Sigmoid colon (tissue), 7 donors: Measurements from ENCODE around the gene HMX1. TPM values are rescaled to one million over a fixed set of nuclear protein-coding genes. Genes with fewer than 3 reads are reported as not detected.

Experiments
- DNase-seq: peaks from one replicate; pipeline ENCODE4 v3.0.0-alpha.2; 2019
- H3K27ac ChIP-seq, 4 donors: fragments of 200-600 bp; sonication (generic); one replicate each; pipeline ENCODE4 v1.5.1; 2016 to 2019; ENCODE audit warnings: mild to moderate bottlenecking in 1 of 4
- H3K27me3 ChIP-seq, 3 donors: fragments of 200-600 bp; sonication (generic); one replicate each; pipeline ENCODE4 v1.5.1; 2019; ENCODE audit warnings: mild to moderate bottlenecking in 1 of 3
- H3K36me3 ChIP-seq, 4 donors: fragments of 200-600 bp; sonication (generic); one replicate each; pipeline ENCODE4 v1.5.1; 2016 to 2019
- H3K4me1 ChIP-seq, 4 donors: fragments of 200-600 bp; sonication (generic); one replicate each; pipeline ENCODE4 v1.5.1; 2017 to 2019
- H3K4me3 ChIP-seq, 4 donors: fragments of 200-600 bp; sonication (generic); one replicate each; pipeline ENCODE4 v1.5.1; 2017 to 2019; ENCODE audit warnings: mild to moderate bottlenecking in 2 of 4, moderate library complexity in 1 of 4
- H3K9me3 ChIP-seq, 4 donors: fragments of 200-600 bp in 3 of 4; sonication (generic) in 3 of 4; one replicate each; pipeline versions ENCODE4 v1.5.1 to v1.6.1; 2013 to 2019
- EP300 ChIP-seq, 4 donors: sonication (generic); formaldehyde crosslinking; IDR thresholded peaks; one replicate each; pipeline ENCODE4 v1.6.1; 2017; ENCODE audit warnings: antibody characterized with exemption in 4 of 4
- POLR2A ChIP-seq, 2 donors: fragments of 450-650 bp; IDR thresholded peaks; one replicate each; pipeline ENCODE4 v1.6.1; 2016; ENCODE audit warnings: antibody characterized with exemption in 2 of 2, mild to moderate bottlenecking in 2 of 2, moderate library complexity in 2 of 2
- POLR2AphosphoS5 ChIP-seq, 4 donors: sonication (generic); formaldehyde crosslinking; IDR thresholded peaks; one replicate each; pipeline ENCODE4 v1.6.1; 2017; ENCODE audit warnings: antibody characterized with exemption in 4 of 4
- WGBS, 2 donors: extraction: QIAGEN DNeasy Blood & Tissue Kit; methylation state at CpG; one replicate each; pipeline ENCODE4 v1.1.7; 2013; 5-methylcytosine and 5-hydroxymethylcytosine counted together
- intact Hi-C: fragments of 100-400 bp; cut with DNase I; formaldehyde crosslinking; loops from one replicate; pipeline ENCODE4 v1.15.1; 2023
- polyA plus RNA-seq, 3 donors: library from polyadenylated mRNA; stranded (reverse); fragments of 200-250 nt; gene quantifications; one replicate each; pipeline ENCODE4 v1.2.3, GENCODE V29; 2013
- total RNA-seq, 4 donors: library from RNA; depleted of rRNA; stranded (reverse); fragments of >200 nt; gene quantifications; one replicate each; pipeline ENCODE4 v1.1.0, GENCODE V29; 2016
- TF ChIP-seq, protein P1 (sequence below), 4 experiments: fragments of 450-650 bp in 3 of 4; fragments of 200-600 bp in 1 of 4; IDR thresholded peaks; one replicate each; pipeline ENCODE4 v1.5.1; 2016 to 2019; ENCODE audit warnings: antibody characterized with exemption in 4 of 4, mild to moderate bottlenecking in 3 of 4, moderate library complexity in 2 of 4
- donor health status: healthy with polysubstance abuse.
- donor health status: Bipolar disorder and iron deficiency.
- donor health status: healthy.

HMX1 gene
- total and polyA plus RNA-seq, 7 donors: 1.1 to 1.7 TPM; not detected in 5

GRCh38 chr4:8837181-8837841 is 34.3 kb downstream of the HMX1 start:
- TF ChIP-seq EP300 (IDR thresholded peaks at IDR 0.05) (no peak), POLR2AphosphoS5 (IDR thresholded peaks at IDR 0.05) (no peak), POLR2A (IDR thresholded peaks at IDR 0.05) (no peak)
- TF ChIP-seq, protein P1, sequence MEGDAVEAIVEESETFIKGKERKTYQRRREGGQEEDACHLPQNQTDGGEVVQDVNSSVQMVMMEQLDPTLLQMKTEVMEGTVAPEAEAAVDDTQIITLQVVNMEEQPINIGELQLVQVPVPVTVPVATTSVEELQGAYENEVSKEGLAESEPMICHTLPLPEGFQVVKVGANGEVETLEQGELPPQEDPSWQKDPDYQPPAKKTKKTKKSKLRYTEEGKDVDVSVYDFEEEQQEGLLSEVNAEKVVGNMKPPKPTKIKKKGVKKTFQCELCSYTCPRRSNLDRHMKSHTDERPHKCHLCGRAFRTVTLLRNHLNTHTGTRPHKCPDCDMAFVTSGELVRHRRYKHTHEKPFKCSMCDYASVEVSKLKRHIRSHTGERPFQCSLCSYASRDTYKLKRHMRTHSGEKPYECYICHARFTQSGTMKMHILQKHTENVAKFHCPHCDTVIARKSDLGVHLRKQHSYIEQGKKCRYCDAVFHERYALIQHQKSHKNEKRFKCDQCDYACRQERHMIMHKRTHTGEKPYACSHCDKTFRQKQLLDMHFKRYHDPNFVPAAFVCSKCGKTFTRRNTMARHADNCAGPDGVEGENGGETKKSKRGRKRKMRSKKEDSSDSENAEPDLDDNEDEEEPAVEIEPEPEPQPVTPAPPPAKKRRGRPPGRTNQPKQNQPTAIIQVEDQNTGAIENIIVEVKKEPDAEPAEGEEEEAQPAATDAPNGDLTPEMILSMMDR (IDR thresholded peaks at IDR 0.05): no peak
- intact Hi-C loops: no loop called here

GRCh38 chr4:8836664-8837171 is 34.9 kb downstream of the HMX1 start:
- Histone ChIP-seq H3K36me3 (no peaks in the 10 kb centered on the region), H3K4me3 (no peak overlapping the region), H3K9me3 (no peaks in the 10 kb centered on the region), H3K27ac (no peak overlapping the region), H3K27me3 (peaks cover 0 to 14% (median 7%) of the 10 kb centered on the region in 3 donors), H3K4me1 (no peaks in the 10 kb centered on the region)
- no peak for TF ChIP-seq EP300 (IDR thresholded peaks at IDR 0.05)
- TF ChIP-seq, protein P1 (IDR thresholded peaks at IDR 0.05): no peak
- no peak for TF ChIP-seq POLR2AphosphoS5 (IDR thresholded peaks at IDR 0.05)
- TF ChIP-seq POLR2A (IDR thresholded peaks at IDR 0.05): no peak
- intact Hi-C loops: no loop called here
- 84% methylated on average over 18 of the region's 18 CpGs for WGBS, 2 donors
- peak; percentile 42 for DNase-seq

More at GRCh38 chr4:8837181-8837841, 34.3 kb downstream of the HMX1 start:
- peak; percentile 61 for DNase-seq
- Histone ChIP-seq H3K4me3 (no peak overlapping the region), H3K27ac (no peak overlapping the region), H3K36me3 (no peaks in the 10 kb centered on the region), H3K9me3 (no peaks in the 10 kb centered on the region), H3K27me3 (peaks cover 0 to 14% (median 7%) of the 10 kb centered on the region in 3 donors), H3K4me1 (no peaks in the 10 kb centered on the region)
- 72 to 76% methylated on average over 19 of the region's 19 CpGs for WGBS, 2 donors

- Histone ChIP-seq H3K27me3 (peaks cover 0 to 11% (median 7%) of the 10 kb centered on the region in 3 donors), H3K9me3 (no peaks in the 10 kb centered on the region), H3K36me3 (no peaks in the 10 kb centered on the region), H3K4me3 (no peak overlapping the region), H3K27ac (no peak overlapping the region), H3K4me1 (no peaks in the 10 kb centered on the region)
- TF ChIP-seq, protein P1 (IDR thresholded peaks at IDR 0.05): no peak
- TF ChIP-seq POLR2A (IDR thresholded peaks at IDR 0.05) (no peak), EP300 (IDR thresholded peaks at IDR 0.05) (no peak), POLR2AphosphoS5 (IDR thresholded peaks at IDR 0.05) (no peak)
- WGBS, 2 donors: 73 to 85% methylated on average over 15 of the region's 15 CpGs
- peak; percentile 41 for DNase-seq
- intact Hi-C loops: no loop called here
Observed at GRCh38 chr4:8835521-8836365, 35.9 kb downstream of the HMX1 start.

- Histone ChIP-seq H3K9me3 (no peaks in the 10 kb centered on the region), H3K4me1 (no peaks in the 10 kb centered on the region), H3K4me3 (no peak overlapping the region), H3K36me3 (no peaks in the 10 kb centered on the region), H3K27me3 (peaks cover 0 to 9% (median 7%) of the 10 kb centered on the region in 3 donors), H3K27ac (no peak overlapping the region)
- intact Hi-C loops: no loop called here
- WGBS, 2 donors: 55 to 60% methylated on average over 11 of the region's 11 CpGs
- DNase-seq: peak; percentile 60
- TF ChIP-seq POLR2A (IDR thresholded peaks at IDR 0.05) (no peak), EP300 (IDR thresholded peaks at IDR 0.05) (no peak), POLR2AphosphoS5 (IDR thresholded peaks at IDR 0.05) (no peak)
- TF ChIP-seq, protein P1 (IDR thresholded peaks at IDR 0.05): no peak
Observed at GRCh38 chr4:8834681-8835220, 36.9 kb downstream of the HMX1 start.
